GM12874 (cell line): ENCODE data around the gene BTBD9.

Experiments used
- TF ChIP-seq, protein P1 (sequence below): IDR thresholded peaks from 2 replicates; pipeline ENCODE4 v1.5.1; 2011; ENCODE audit warnings: low read depth, mild to moderate bottlenecking, control low read depth, low read length, moderate library complexity; ENCODE audit not compliant: insufficient read depth

Gene BTBD9

DNA sequence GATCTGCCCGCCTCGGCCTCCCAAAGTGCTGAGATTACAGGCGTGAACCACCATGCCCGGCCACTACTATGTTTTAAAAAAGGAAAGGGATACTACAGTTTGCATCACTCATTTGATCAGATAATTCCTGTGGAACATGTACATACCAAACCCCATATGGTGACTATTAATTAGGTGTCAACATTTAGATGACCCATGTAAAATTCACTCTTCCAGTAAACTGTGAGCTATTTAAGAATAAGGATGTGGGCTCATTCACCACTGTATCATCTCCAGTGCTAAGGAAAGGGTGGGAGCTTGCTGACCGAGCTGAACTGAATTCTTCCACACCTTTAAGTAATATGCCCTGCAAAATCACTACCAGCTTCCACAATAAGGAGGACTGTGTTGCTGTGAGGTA lies 127.5 kb downstream of the BTBD9 start:
- TF ChIP-seq, protein P1, sequence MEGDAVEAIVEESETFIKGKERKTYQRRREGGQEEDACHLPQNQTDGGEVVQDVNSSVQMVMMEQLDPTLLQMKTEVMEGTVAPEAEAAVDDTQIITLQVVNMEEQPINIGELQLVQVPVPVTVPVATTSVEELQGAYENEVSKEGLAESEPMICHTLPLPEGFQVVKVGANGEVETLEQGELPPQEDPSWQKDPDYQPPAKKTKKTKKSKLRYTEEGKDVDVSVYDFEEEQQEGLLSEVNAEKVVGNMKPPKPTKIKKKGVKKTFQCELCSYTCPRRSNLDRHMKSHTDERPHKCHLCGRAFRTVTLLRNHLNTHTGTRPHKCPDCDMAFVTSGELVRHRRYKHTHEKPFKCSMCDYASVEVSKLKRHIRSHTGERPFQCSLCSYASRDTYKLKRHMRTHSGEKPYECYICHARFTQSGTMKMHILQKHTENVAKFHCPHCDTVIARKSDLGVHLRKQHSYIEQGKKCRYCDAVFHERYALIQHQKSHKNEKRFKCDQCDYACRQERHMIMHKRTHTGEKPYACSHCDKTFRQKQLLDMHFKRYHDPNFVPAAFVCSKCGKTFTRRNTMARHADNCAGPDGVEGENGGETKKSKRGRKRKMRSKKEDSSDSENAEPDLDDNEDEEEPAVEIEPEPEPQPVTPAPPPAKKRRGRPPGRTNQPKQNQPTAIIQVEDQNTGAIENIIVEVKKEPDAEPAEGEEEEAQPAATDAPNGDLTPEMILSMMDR: no peak

DNA sequence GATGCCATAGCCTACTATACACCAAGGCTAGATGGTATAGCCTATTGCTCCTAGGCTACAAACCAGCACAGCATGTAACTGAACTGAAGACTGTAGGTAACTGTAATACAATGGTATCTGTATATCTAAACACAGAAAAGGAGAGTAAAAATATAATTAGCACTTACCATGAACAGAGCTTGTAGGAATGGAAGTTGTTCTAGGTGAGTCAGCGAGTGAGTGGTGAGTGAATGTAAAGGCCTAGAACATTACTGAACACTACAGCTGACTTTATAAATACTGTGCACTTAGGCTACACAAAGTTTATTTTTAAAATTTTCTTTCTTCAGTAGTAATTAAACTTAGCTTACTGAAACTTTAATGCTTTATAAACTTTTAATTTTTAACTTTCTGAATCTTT lies 129.5 kb downstream of the BTBD9 start:
- TF ChIP-seq, protein P1: no peak

DNA sequence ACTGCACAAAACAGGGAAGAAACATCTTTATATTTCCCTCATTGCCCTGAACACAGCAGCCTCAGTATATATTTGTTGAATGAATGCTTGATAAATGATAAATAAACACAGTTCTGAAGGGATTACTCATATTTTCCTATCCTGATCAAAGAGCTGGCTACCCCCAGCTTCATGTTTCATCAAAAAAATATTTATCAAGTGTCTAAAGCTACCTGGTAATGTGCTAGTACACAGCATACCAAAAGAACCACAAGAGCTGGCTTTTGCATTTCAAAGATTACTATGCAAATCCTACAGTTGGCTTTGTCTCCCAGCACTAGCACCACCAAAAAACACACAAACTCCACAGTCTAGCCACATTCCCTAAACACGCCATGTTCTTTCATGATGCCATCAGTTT lies 130.0 kb downstream of the BTBD9 start:
- TF ChIP-seq, protein P1: no peak

- TF ChIP-seq, protein P1: no peak
These were observed 130.8 kb downstream of the BTBD9 start for GRCh38 chr6:38508894-38509293.

DNA sequence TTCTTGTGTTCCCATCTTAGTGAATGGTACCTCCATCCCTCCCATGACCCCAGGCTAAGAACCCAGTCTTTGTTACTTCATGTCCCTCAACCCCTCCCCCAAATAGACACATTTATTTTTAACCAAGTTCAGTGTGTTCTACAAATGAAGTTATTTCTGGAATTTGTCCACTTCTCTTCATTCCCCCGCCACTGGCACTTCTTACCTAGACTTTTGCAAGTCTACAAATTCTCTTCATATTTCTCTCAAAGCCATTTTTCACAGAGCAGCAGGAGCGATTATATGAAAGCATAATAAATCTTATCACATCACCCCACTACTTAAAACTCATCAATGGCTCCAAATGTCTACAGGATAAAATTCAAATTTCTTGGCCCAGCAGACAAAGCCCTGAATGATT lies 131.4 kb downstream of the BTBD9 start:
- TF ChIP-seq, protein P1: no peak

DNA sequence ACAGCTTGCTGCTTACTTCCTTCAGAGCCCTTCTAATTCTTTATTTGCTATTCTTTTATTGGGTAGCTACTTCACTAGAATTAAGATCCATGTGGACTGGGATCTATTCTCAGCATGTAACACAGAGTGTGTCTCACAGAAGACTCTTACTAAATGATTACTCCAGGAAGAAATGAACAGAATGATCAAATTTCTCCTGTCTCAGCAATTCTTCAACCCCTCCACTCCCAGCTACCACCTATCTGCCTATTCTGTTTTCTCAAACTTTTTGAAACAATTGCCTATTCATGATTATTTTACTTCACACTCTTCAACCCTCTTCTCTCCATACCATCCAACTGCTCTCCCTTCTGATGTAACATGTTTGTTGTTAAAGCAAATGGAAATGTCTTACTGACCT lies 132.6 kb downstream of the BTBD9 start:
- TF ChIP-seq, protein P1: no peak

DNA sequence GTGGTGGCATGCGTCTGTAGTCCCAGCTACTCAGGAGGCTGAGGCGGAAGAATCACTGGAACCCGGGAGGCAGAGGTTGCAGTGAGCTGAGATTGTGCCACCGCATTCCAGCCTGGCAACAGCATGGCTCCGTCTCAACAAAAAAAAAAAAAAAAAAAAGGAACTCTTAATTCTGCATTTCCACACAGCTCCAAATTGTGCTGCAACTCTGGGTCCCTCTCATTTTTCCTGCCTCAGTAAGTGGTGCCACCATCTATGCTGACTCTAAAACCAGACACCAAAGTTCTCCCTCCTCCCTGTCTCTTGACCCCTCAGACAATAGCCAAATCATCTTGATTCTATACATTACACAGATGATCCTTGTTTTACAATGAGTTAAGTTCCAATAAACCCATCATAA lies 133.9 kb downstream of the BTBD9 start:
- TF ChIP-seq, protein P1: no peak

- TF ChIP-seq, protein P1: no peak
These were observed 134.7 kb downstream of the BTBD9 start for GRCh38 chr6:38504996-38505395.
